GDM1 (cell line): ENCODE measurements around the gene SLC28A3.
A peak's percentile ranks its signal among the peaks of the same experiment; 100 is the strongest.

ENCODE experiments used
- DNase-seq: peaks from one replicate; lab custom pipeline; 2025; lab: John Stamatoyannopoulos, UW

Gene SLC28A3

GRCh38 chr9:84339503-84339902, 1.1 kb downstream of the SLC28A3 start:
- DNase-seq: no peak

GRCh38 chr9:84338792-84339191, 1.8 kb downstream of the SLC28A3 start:
- no peak for DNase-seq

GRCh38 chr9:84337252-84337651, 3.3 kb downstream of the SLC28A3 start:
- DNase-seq: no peak

- DNase-seq: no peak
Measured at GRCh38 chr9:84331119-84331809, 9.3 kb downstream of the SLC28A3 start.

- DNase-seq: no peak
Measured at GRCh38 chr9:84330246-84330645, 10.3 kb downstream of the SLC28A3 start.

GRCh38 chr9:84327184-84327583, 13.4 kb downstream of the SLC28A3 start:
- DNase-seq: no peak

GRCh38 chr9:84325347-84325973, 15.1 kb downstream of the SLC28A3 start:
- no peak for DNase-seq

- no peak for DNase-seq
Measured at GRCh38 chr9:84324811-84325210, 15.7 kb downstream of the SLC28A3 start.

- DNase-seq: no peak
Measured at GRCh38 chr9:84323858-84324257, 16.7 kb downstream of the SLC28A3 start.

GRCh38 chr9:84322828-84323227, 17.7 kb downstream of the SLC28A3 start:
- DNase-seq: no peak

GRCh38 chr9:84320231-84320630, 20.3 kb downstream of the SLC28A3 start:
- DNase-seq: no peak

GRCh38 chr9:84319632-84320031, 20.9 kb downstream of the SLC28A3 start:
- no peak for DNase-seq

GRCh38 chr9:84318981-84319380, 21.6 kb downstream of the SLC28A3 start:
- DNase-seq: no peak

- DNase-seq: no peak
Measured at GRCh38 chr9:84317563-84317962, 23.0 kb downstream of the SLC28A3 start.

- DNase-seq: peak; percentile 13
Measured at GRCh38 chr9:84315278-84315877, 25.2 kb downstream of the SLC28A3 start.

GRCh38 chr9:84314306-84314705, 26.3 kb downstream of the SLC28A3 start:
- no peak for DNase-seq

- DNase-seq: no peak
Measured at GRCh38 chr9:84310883-84311282, 29.7 kb downstream of the SLC28A3 start.

GRCh38 chr9:84305497-84306131, 34.9 kb downstream of the SLC28A3 start:
- DNase-seq: no peak

- no peak for DNase-seq
Measured at GRCh38 chr9:84304166-84304565, 36.4 kb downstream of the SLC28A3 start.

GRCh38 chr9:84303061-84303460, 37.5 kb downstream of the SLC28A3 start:
- no peak for DNase-seq

- no peak for DNase-seq
Measured at GRCh38 chr9:84301851-84302250, 38.7 kb downstream of the SLC28A3 start.

GRCh38 chr9:84300271-84300670, 40.3 kb downstream of the SLC28A3 start:
- no peak for DNase-seq
